Panc1 (cell line): ENCODE measurements around the gene GLIS1. TPM values are rescaled to one million over a fixed set of nuclear protein-coding genes. Genes with fewer than 3 reads are reported as not detected.

Experiments used
- TCF7L2 ChIP-seq: IDR thresholded peaks from 2 replicates; pipeline ENCODE4 v1.6.1; 2011; ENCODE audit warnings: mild to moderate bottlenecking, low read depth, low read length, inconsistent platforms
- total RNA-seq: library from RNA; stranded (reverse); gene quantifications from one replicate; pipeline ENCODE4 v1.2.1, GENCODE V29; 2021; ENCODE audit not compliant: unreplicated experiment

GLIS1 gene
- total RNA-seq, 1 experiment from 2014 or later: 0.28 TPM

DNA sequence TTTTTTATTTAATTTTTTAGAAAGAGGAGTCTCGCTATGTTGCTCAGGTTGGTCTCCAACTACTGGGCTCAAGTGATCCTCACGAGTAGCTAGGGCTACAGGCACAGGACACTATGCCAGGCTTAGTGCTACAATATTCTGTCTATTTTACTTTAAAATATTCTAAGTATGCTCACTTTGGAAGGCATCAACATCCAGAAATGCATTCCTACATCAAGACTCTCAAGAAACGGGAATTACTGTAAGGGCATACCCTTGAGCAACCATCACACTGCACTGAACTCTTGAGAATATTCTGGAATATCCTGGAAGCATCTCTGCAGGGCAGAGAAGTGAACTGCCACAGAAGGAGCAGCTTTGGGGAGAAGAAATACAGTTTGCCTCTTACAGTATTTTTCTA, 280.3 kb downstream of the GLIS1 start (continued):
- no peak for TF ChIP-seq TCF7L2

Other genes starting within 250 kb of the GLIS1 start
- 44.4 TPM for gene NDC1, start 99.1 kb upstream of the GLIS1 start, total RNA-seq
- 21.4 TPM for gene YIPF1, start 150.6 kb upstream of the GLIS1 start, total RNA-seq
- gene DIO1, start 155.0 kb upstream of the GLIS1 start, total RNA-seq: 0.28 TPM
- gene IFT25, start 206.5 kb upstream of the GLIS1 start, total RNA-seq: 42.9 TPM
- gene LRRC42, start 207.2 kb upstream of the GLIS1 start, total RNA-seq: 41.0 TPM